Karpas-422 (cell line): ENCODE results near the gene CFAP99. TPM values are rescaled to one million over a fixed set of nuclear protein-coding genes. Genes with fewer than 3 reads are reported as not detected.
A peak's percentile ranks its signal among the peaks of the same experiment; 100 is the strongest.
"Not testable (repeated sequence)": the region's sequence is repeated elsewhere in the genome, so short reads cannot be mapped to it uniquely, and the experiment has no call there.

Source experiments
- DNase-seq: peaks from one replicate; pipeline ENCODE4 v3.0.0-alpha.2; 2015
- H2AFZ ChIP-seq: fragments of 200-600 bp; sonication (generic); 2 replicates; pipeline ENCODE4 v1.6.1; 2014; ENCODE audit warnings: antibody characterized with exemption, low read length, mixed read lengths
- H3K27ac ChIP-seq: fragments of 200-600 bp; sonication (generic); 2 replicates; pipeline ENCODE4 v1.5.1; 2014; ENCODE audit warnings: mild to moderate bottlenecking, low read length, moderate library complexity
- H3K27me3 ChIP-seq: fragments of 200-600 bp; sonication (generic); 2 replicates; pipeline ENCODE4 v1.6.1; 2014; ENCODE audit warnings: low read length, mixed read lengths
- H3K36me3 ChIP-seq: fragments of 200-600 bp; sonication (generic); 2 replicates; pipeline ENCODE4 v1.6.1; 2014; ENCODE audit warnings: low read length, mixed read lengths; ENCODE audit not compliant: insufficient read depth
- H3K4me1 ChIP-seq: fragments of 200-600 bp; sonication (generic); 2 replicates; pipeline ENCODE4 v1.6.1; 2014; ENCODE audit warnings: mild to moderate bottlenecking, low read length, mixed read lengths
- H3K4me2 ChIP-seq: fragments of 200-600 bp; sonication (generic); 2 replicates; pipeline ENCODE4 v1.6.1; 2014; ENCODE audit warnings: low read length, low read depth, mild to moderate bottlenecking; ENCODE audit not compliant: poor library complexity, severe bottlenecking
- H3K4me3 ChIP-seq: fragments of 200-600 bp; sonication (generic); 2 replicates; pipeline ENCODE4 v1.5.1; 2014; ENCODE audit warnings: mild to moderate bottlenecking, antibody characterized with exemption, low read length, mixed read lengths
- H3K79me2 ChIP-seq: fragments of 200-600 bp; sonication (generic); 2 replicates; pipeline ENCODE4 v1.6.1; 2014; ENCODE audit warnings: mild to moderate bottlenecking, low read length, mixed read lengths
- H3K9ac ChIP-seq: fragments of 200-600 bp; sonication (generic); 2 replicates; pipeline ENCODE4 v1.6.0; 2014; ENCODE audit warnings: low read length
- H3K9me2 ChIP-seq: fragments of 200-600 bp; sonication (generic), shearing (Covaris generic); replicated peaks from 2 replicates; pipeline ENCODE4 v1.6.0; 2014; ENCODE audit warnings: mild to moderate bottlenecking, low read length, moderate library complexity; ENCODE audit not compliant: insufficient read depth
- H3K9me3 ChIP-seq: fragments of 300-700, 200-600 bp; sonication (generic); 2 replicates; pipeline ENCODE4 v1.6.1; 2014; ENCODE audit warnings: low read length, mixed read lengths
- H4K20me1 ChIP-seq: fragments of 200-600 bp; sonication (generic); 2 replicates; pipeline ENCODE4 v1.6.1; 2014; ENCODE audit warnings: mild to moderate bottlenecking, antibody characterized with exemption, low read length, low read depth; ENCODE audit not compliant: insufficient read depth
- total RNA-seq: library from RNA; depleted of rRNA; stranded (reverse); fragments of >200 nt; shearing (Covaris generic); gene quantifications from 2 replicates; pipeline ENCODE4 v1.2.3, GENCODE V29; 2014; ENCODE audit warnings: low replicate concordance

Gene CFAP99
- total RNA-seq, 1 experiment from 2014 or later: 0.67 TPM

- Histone ChIP-seq H3K4me3 (no peak overlapping the region), H3K9me2 (no peaks in the 10 kb centered on the region), H4K20me1 (no peaks in the 10 kb centered on the region), H3K9me3 (no peaks in the 10 kb centered on the region), H3K4me1 (peaks cover 27% of the 10 kb centered on the region), H3K4me2 (no peak overlapping the region), H3K9ac (no peak overlapping the region), H3K36me3 (no peaks in the 10 kb centered on the region), H2AFZ (no peak overlapping the region), H3K79me2 (no peaks in the 10 kb centered on the region), H3K27ac (no peak overlapping the region), H3K27me3 (no peaks in the 10 kb centered on the region)
- no peak for DNase-seq
These were observed 40.4 kb upstream of the CFAP99 start for GRCh38 chr4:2378401-2378800.

DNA sequence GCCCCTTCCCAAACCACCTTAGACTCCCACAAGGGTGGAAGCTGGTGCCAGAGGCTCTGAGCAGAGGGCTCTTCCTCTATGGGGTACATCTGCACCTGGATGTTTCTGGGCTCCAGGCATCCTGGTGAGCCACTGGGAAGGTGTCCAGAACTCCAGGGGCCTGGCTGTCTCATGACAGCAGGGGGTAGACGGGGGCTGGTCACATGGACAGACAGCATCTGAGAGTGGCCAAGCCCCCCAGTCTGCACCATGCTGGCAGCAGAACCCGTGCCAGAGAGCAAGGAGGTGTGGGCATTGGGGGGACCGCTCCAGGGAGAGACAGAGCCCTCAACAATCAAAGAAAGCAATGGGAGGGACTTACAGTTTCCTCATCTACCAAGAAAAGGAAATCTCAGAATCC lies 39.9 kb upstream of the CFAP99 start:
- no peak overlapping the region for H2AFZ ChIP-seq
- H3K4me2 ChIP-seq: no peak overlapping the region
- H3K4me3 ChIP-seq: no peak overlapping the region
- H3K9ac ChIP-seq: no peak overlapping the region
- no peaks in the 10 kb centered on the region for H3K79me2 ChIP-seq
- no peaks in the 10 kb centered on the region for H3K27me3 ChIP-seq
- H3K36me3 ChIP-seq: no peaks in the 10 kb centered on the region
- H4K20me1 ChIP-seq: no peaks in the 10 kb centered on the region
- H3K27ac ChIP-seq: no peak overlapping the region
- no peak for DNase-seq
- H3K4me1 ChIP-seq: peaks cover 32% of the 10 kb centered on the region
- H3K9me3 ChIP-seq: no peaks in the 10 kb centered on the region
- H3K9me2 ChIP-seq: no peaks in the 10 kb centered on the region

DNA sequence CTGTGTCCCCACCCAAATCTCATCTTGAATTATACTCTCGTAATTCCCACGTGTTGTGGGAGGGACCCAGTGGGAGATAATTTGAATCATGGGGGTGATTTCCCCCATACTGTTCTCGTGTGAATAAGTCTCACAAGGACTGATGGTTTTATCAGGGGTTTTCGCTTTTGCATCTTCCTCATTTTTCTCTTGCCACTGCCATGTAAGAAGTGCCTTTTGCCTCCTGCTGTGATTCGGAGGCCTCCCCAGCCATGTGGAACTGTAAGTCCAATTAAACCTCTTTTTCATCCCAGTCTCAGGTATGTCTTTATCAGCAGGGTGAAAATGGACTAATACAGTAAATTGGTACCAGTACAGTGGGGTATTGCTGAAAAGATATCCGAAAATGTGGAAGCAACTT lies 38.2 kb upstream of the CFAP99 start:
- not testable (repeated sequence) for H3K27me3 ChIP-seq, H2AFZ ChIP-seq, H3K4me3 ChIP-seq, H3K4me2 ChIP-seq, H3K36me3 ChIP-seq, H3K9ac ChIP-seq, H3K79me2 ChIP-seq, DNase-seq, H3K9me2 ChIP-seq, H3K9me3 ChIP-seq, H4K20me1 ChIP-seq, H3K27ac ChIP-seq
- H3K4me1 ChIP-seq: peaks cover 32% of the 10 kb centered on the region

DNA sequence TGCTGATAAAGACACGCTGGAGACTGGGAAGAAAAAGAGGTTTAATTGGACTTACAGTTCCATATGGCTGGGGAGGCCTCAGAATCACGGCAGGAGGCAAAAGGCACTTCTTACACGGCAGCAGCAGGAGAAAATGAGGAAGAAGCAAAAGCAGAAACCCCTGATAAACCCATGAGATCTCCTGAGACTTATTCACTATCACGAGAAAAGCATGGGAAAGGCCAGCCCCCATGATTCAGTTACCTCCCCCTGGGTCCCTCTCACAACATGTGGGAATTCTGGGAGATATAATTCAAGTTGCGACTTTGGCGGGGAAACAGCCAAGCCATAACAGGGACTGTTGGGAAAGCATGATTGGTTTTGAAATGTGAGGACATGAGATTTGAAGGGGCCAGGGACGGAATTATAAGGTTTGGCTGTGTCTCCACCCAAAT lies 36.0 kb upstream of the CFAP99 start:
- peak overlapping the region; percentile 61 for H3K4me2 ChIP-seq
- H3K79me2 ChIP-seq: not testable (repeated sequence)
- H3K4me1 ChIP-seq: peaks cover 32% of the 10 kb centered on the region

GRCh38 chr4:2383220-2383631 lies 35.5 kb upstream of the CFAP99 start:
- H3K4me2 ChIP-seq: peak overlapping the region; percentile 61
- H3K4me1 ChIP-seq: peaks cover 35% of the 10 kb centered on the region
- not testable (repeated sequence) for H3K27ac ChIP-seq, H3K9ac ChIP-seq, H3K4me3 ChIP-seq, H3K9me3 ChIP-seq, H2AFZ ChIP-seq, H3K36me3 ChIP-seq, H3K79me2 ChIP-seq, H3K9me2 ChIP-seq, H3K27me3 ChIP-seq, H4K20me1 ChIP-seq
- peak; percentile 57 for DNase-seq

More for the DNA sequence above, 36.0 kb upstream of the CFAP99 start:
- not testable (repeated sequence) for H3K9me2 ChIP-seq, H4K20me1 ChIP-seq, H3K9me3 ChIP-seq, H3K27me3 ChIP-seq, H2AFZ ChIP-seq, H3K36me3 ChIP-seq
- peak; percentile 76 for DNase-seq
- 0 out of 2 replicates have a peak overlapping the region, but pooled peaks have one; percentile 26 for H3K27ac ChIP-seq
- peak overlapping the region; percentile 50 for H3K4me3 ChIP-seq
- peak overlapping the region; percentile 60 for H3K9ac ChIP-seq

GRCh38 chr4:2383760-2384159 lies 35.0 kb upstream of the CFAP99 start:
- H3K9me3 ChIP-seq: no peaks in the 10 kb centered on the region
- no peak overlapping the region for H3K9ac ChIP-seq
- no peaks in the 10 kb centered on the region for H3K36me3 ChIP-seq
- H3K27me3 ChIP-seq: no peaks in the 10 kb centered on the region
- no peak overlapping the region for H2AFZ ChIP-seq
- H3K9me2 ChIP-seq: no peaks in the 10 kb centered on the region
- no peak overlapping the region for H3K27ac ChIP-seq
- peaks cover 41% of the 10 kb centered on the region for H3K4me1 ChIP-seq
- H3K4me2 ChIP-seq: no peak overlapping the region
- H3K79me2 ChIP-seq: no peaks in the 10 kb centered on the region
- H3K4me3 ChIP-seq: no peak overlapping the region
- no peaks in the 10 kb centered on the region for H4K20me1 ChIP-seq
- no peak for DNase-seq

- Histone ChIP-seq H3K27me3 (no peaks in the 10 kb centered on the region), H3K79me2 (no peaks in the 10 kb centered on the region), H3K27ac (no peak overlapping the region), H3K4me2 (no peak overlapping the region), H3K9me2 (no peaks in the 10 kb centered on the region), H2AFZ (no peak overlapping the region), H3K36me3 (no peaks in the 10 kb centered on the region), H3K9me3 (no peaks in the 10 kb centered on the region), H3K9ac (no peak overlapping the region), H3K4me1 (peaks cover 46% of the 10 kb centered on the region), H3K4me3 (no peak overlapping the region), H4K20me1 (no peaks in the 10 kb centered on the region)
- no peak for DNase-seq
These were observed 34.5 kb upstream of the CFAP99 start for GRCh38 chr4:2384245-2384644.

- H3K36me3 ChIP-seq: no peaks in the 10 kb centered on the region
- no peak overlapping the region for H2AFZ ChIP-seq
- no peaks in the 10 kb centered on the region for H3K27me3 ChIP-seq
- no peaks in the 10 kb centered on the region for H4K20me1 ChIP-seq
- no peaks in the 10 kb centered on the region for H3K9me3 ChIP-seq
- H3K27ac ChIP-seq: no peak overlapping the region
- H3K4me3 ChIP-seq: no peak overlapping the region
- H3K4me2 ChIP-seq: no peak overlapping the region
- peaks cover 54% of the 10 kb centered on the region for H3K4me1 ChIP-seq
- H3K79me2 ChIP-seq: no peaks in the 10 kb centered on the region
- no peak overlapping the region for H3K9ac ChIP-seq
- H3K9me2 ChIP-seq: no peaks in the 10 kb centered on the region
- no peak for DNase-seq
These were observed 33.2 kb upstream of the CFAP99 start for GRCh38 chr4:2385516-2385915.

GRCh38 chr4:2386717-2387116 lies 32.0 kb upstream of the CFAP99 start:
- Histone ChIP-seq H3K4me2 (no peak overlapping the region), H3K4me1 (peaks cover 58% of the 10 kb centered on the region), H3K27ac (no peak overlapping the region), H2AFZ (no peak overlapping the region), H3K4me3 (no peak overlapping the region), H4K20me1 (no peaks in the 10 kb centered on the region), H3K9ac (no peak overlapping the region), H3K9me3 (no peaks in the 10 kb centered on the region), H3K36me3 (no peaks in the 10 kb centered on the region), H3K9me2 (no peaks in the 10 kb centered on the region), H3K79me2 (no peaks in the 10 kb centered on the region), H3K27me3 (no peaks in the 10 kb centered on the region)
- DNase-seq: no peak
